ENCODE results near the gene FEM1A.

Gene FEM1A

DNA sequence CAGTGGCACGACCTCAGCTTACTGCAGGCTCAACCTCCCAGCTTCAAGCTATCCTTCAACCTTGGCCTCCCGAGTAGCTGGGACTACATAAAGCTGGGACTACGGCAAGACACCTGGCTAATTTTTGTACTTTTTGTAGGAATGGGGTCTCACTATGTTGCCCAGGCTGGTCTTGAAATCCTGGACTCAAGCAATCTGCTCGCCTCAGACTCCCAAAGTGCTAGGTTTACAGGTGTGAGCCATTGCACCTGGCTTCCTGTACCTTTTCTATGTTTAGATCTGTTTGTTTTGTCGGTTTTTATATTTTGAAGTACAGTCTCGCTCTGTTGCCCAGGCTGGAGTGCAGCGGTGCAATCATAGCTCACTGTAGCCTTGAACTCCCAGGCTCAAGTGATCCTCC lies 57.5 kb downstream of the FEM1A start:
- Histone ChIP-seq H3K27ac (replicated peaks; ENCODE audit: low read length) (no peak overlapping the region), H2BK12ac (ENCODE audit: low read length) (no peak overlapping the region), H3K18ac (ENCODE audit: low read length) (no peak overlapping the region), H2AFZ (ENCODE audit: low read length) (no peak overlapping the region), H3K36me3 (replicated peaks in 1 of 2; ENCODE audit: control insufficient read depth in 2 of 2, insufficient read depth in 2 of 2, low read length in 2 of 2) (peaks cover 31 to 69% of the 10 kb centered on the region in 2 donors), H3K79me1 (ENCODE audit: low read depth, low read length) (peaks cover 2% of the 10 kb centered on the region), H4K91ac (ENCODE audit: low read depth, low read length, poor library complexity) (no peak overlapping the region), H4K8ac (ENCODE audit: low read depth, low read length) (no peak overlapping the region), H3K27me3 (ENCODE audit: control insufficient read depth in 3 of 3, insufficient read depth in 3 of 3, low read depth in 1 of 3, low read length in 3 of 3) (no peaks in the 10 kb centered on the region), H2BK15ac (ENCODE audit: low read length) (no peak overlapping the region), H3K14ac (ENCODE audit: low read length) (no peak overlapping the region), H3K9ac (ENCODE audit: low read depth, low read length, poor library complexity) (no peak overlapping the region), H3K4me1 (ENCODE audit: control insufficient read depth in 2 of 2, insufficient read depth in 1 of 2, low read depth in 1 of 2, low read length in 2 of 2) (no peaks in the 10 kb centered on the region), H3K9me3 (replicated peaks in 1 of 2; ENCODE audit: control insufficient read depth in 2 of 2, insufficient read depth in 1 of 2, low read depth in 1 of 2, low read length in 2 of 2) (no peaks in the 10 kb centered on the region), H2BK120ac (ENCODE audit: low read depth, low read length) (no peak overlapping the region), H2BK5ac (ENCODE audit: low read length) (no peak overlapping the region), H3K4me2 (ENCODE audit: insufficient read depth, low read length, poor library complexity, severe bottlenecking) (no peak overlapping the region), H3K4ac (ENCODE audit: low read length) (no peak overlapping the region), H3K23ac (ENCODE audit: low read depth, low read length, poor library complexity) (no peak overlapping the region), H3K4me3 (ENCODE audit: low read length in 2 of 2) (no peak overlapping the region), H2AK5ac (ENCODE audit: low read depth, low read length) (no peak overlapping the region)
- WGBS, 2 donors (ENCODE audit: extremely low coverage in 2 of 2, insufficient read length in 2 of 2, insufficient replicate concordance in 1 of 2): no CpG with 5 or more reads among the region's 7 CpGs
- DNase-seq (ENCODE audit: low spot score): no peak

Small RNA genes within 50 kb of the gene (small RNA-seq; reads per million reads assigned to genes)
- gene MIR7-3 (ENCODE audit: insufficient read depth): 39.0 reads per million, percentile 91 among the genes with 10 or more reads in this experiment
